Fibroblast of gingiva (primary cell): ENCODE results near the gene GPRASP1.
A peak's percentile ranks its signal among the peaks of the same experiment; 100 is the strongest.

Experiments used
- DNase-seq: peaks from one replicate; pipeline ENCODE4 v3.0.0-alpha.2; 2011; ENCODE audit warnings: low read depth

Gene GPRASP1

DNA sequence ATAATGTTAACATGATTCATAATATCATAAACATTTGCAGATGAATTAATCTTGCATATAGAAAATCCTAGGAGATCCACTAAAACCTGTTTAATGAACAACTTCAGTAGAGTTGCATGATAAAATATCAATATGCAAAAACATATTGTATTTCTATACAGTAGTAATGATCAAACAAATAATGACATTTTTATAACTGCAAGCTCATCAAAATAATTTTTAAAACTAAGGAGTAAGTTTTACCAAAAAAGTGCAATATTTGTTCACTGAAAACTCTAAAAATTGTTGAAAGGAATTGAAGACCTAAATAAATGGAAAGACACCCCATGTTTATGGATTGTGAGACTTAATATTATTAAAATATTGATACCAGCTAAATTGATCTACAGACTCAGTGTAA, 45.0 kb downstream of the GPRASP1 start:
- no peak for DNase-seq

DNA sequence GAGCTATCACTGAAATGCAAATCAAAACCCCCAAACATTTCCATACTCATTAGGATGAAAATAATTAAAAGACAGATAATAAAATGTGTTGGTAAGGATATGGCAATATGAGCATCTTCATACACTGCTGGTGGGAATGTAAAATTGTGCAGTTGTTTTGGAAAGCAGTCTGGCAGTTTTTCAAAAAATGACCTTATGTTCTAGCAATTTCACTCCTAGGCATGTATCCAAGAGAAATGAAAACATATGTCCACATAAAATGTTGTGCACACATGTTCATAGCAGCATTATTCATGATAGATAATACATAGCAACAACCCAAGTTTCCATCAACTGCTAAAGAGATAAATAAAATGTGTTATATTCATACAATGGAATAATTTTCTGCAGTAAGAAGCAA, 46.2 kb downstream of the GPRASP1 start:
- peak; percentile 50 for DNase-seq
